B cell (primary cell): ENCODE results near the gene AZGP1. TPM values are rescaled to one million over a fixed set of nuclear protein-coding genes. Genes with fewer than 3 reads are reported as not detected.

Experiments used
- ATAC-seq: fragments of 200-7000 bp; cut with Tn5 transposase; one replicate; pipeline ENCODE4 v1.10.0; 2021; ENCODE audit warnings: low read depth, mild to moderate bottlenecking, moderate number of reproducible peaks, moderate library complexity
- CTCF ChIA-PET: fragments of 350-600 bp; sonication (Branson Sonifier 250); formaldehyde crosslinking; loops from one replicate; lab custom pipeline; 2021; ENCODE audit warnings: antibody characterized with exemption, inconsistent platforms; lab: Charles Lee
- POLR2A ChIA-PET: fragments of 350-600 bp; sonication (Branson Sonifier 250); formaldehyde crosslinking; loops from one replicate; lab custom pipeline; 2021; ENCODE audit warnings: antibody characterized with exemption; lab: Charles Lee
- DNase-seq: peaks from one replicate; pipeline ENCODE4 v3.0.0; 2013
- H2AFZ ChIP-seq: 2 replicates; pipeline ENCODE4 v1.6.1; 2012; ENCODE audit warnings: mild to moderate bottlenecking, low read depth, low read length; ENCODE audit not compliant: insufficient read depth, poor library complexity, severe bottlenecking
- H3K27ac ChIP-seq, 2 donors: 1 replicate in 1 of 2; 2 replicates in 1 of 2; pipeline ENCODE4 v1.5.1; 2012 to 2013; ENCODE audit warnings: low read length in 2 of 2, mild to moderate bottlenecking in 2 of 2, moderate library complexity in 1 of 2
- H3K27me3 ChIP-seq, 4 experiments: fragments of 200-600 bp in 1 of 4; sonication (generic) in 1 of 4; replicated peaks in 1 of 4; 1 replicate in 2 of 4; 2 replicates in 2 of 4; pipeline versions ENCODE4 v1.6.1 to v1.7.0; 2013 to 2016; ENCODE audit warnings: low read length in 3 of 4, mild to moderate bottlenecking in 2 of 4, mixed read lengths in 1 of 4, moderate library complexity in 1 of 4; ENCODE audit not compliant: insufficient read depth in 4 of 4, control insufficient read depth in 3 of 4; ENCODE audit errors: control extremely low read depth in 1 of 4
- H3K36me3 ChIP-seq, 2 experiments: replicated peaks in 1 of 2; 1 replicate in 1 of 2; 2 replicates in 1 of 2; pipeline versions ENCODE4 v1.6.1 to v1.7.1; 2013; ENCODE audit warnings: low read length in 1 of 2; ENCODE audit not compliant: insufficient read depth in 2 of 2, control insufficient read depth in 1 of 2; ENCODE audit errors: control extremely low read depth in 1 of 2, extremely low read depth in 1 of 2
- H3K4me1 ChIP-seq, 2 donors: fragments of 200-600 bp in 1 of 2; sonication (generic) in 1 of 2; 1 replicate in 1 of 2; 2 replicates in 1 of 2; pipeline versions ENCODE4 v1.5.1 to v1.6.1; 2013 to 2017; ENCODE audit warnings: low read length in 2 of 2; ENCODE audit not compliant: control insufficient read depth in 2 of 2, insufficient read depth in 2 of 2
- H3K4me2 ChIP-seq: replicated peaks from 2 replicates; pipeline ENCODE3; 2012; ENCODE audit warnings: mild to moderate bottlenecking, low read depth, low read length; ENCODE audit not compliant: poor library complexity, severe bottlenecking
- H3K4me3 ChIP-seq, 5 experiments: fragments of 200-600 bp in 1 of 5; sonication (generic) in 1 of 5; 1 replicate in 3 of 5; 2 replicates in 2 of 5; pipeline versions ENCODE4 v1.5.1 to v1.7.0; 2011 to 2016; ENCODE audit warnings: low read length in 4 of 5, mild to moderate bottlenecking in 4 of 5, low read depth in 2 of 5, control low read depth in 1 of 5, moderate library complexity in 1 of 5; ENCODE audit not compliant: insufficient read depth in 1 of 5; ENCODE audit errors: control extremely low read depth in 1 of 5, extremely low read depth in 1 of 5
- H3K79me2 ChIP-seq: fragments of 200-600 bp; sonication (generic); one replicate; pipeline ENCODE4 v1.6.0; 2016; ENCODE audit warnings: low read length; ENCODE audit not compliant: control insufficient read depth, insufficient read depth
- H3K9ac ChIP-seq: fragments of 200-600 bp; sonication (generic); 2 replicates; pipeline ENCODE4 v1.6.1; 2017; ENCODE audit warnings: mild to moderate bottlenecking, low read length, moderate library complexity
- H3K9me3 ChIP-seq, 3 donors: one replicate each; pipeline versions ENCODE4 v1.6.1 to v1.7.1; 2013; ENCODE audit warnings: low read length in 2 of 3; ENCODE audit not compliant: control insufficient read depth in 2 of 3, insufficient read depth in 1 of 3; ENCODE audit errors: control extremely low read depth in 1 of 3
- H4K20me1 ChIP-seq: 2 replicates; pipeline ENCODE4 v1.6.0; 2012; ENCODE audit warnings: mild to moderate bottlenecking, low read length; ENCODE audit not compliant: insufficient read depth, control insufficient read depth, poor library complexity, severe bottlenecking
- H3K27ac Mint-ChIP-seq: one replicate; pipeline ENCODE4 v1.8.0; 2021; ENCODE audit warnings: mixed read lengths
- H3K27me3 Mint-ChIP-seq: one replicate; pipeline ENCODE4 v1.8.0; 2021; ENCODE audit warnings: mixed read lengths
- H3K4me1 Mint-ChIP-seq: one replicate; pipeline ENCODE4 v1.8.0; 2021; ENCODE audit warnings: mixed read lengths
- H3K4me3 Mint-ChIP-seq: one replicate; pipeline ENCODE4 v1.8.0; 2021; ENCODE audit warnings: mixed read lengths
- H3K9me3 Mint-ChIP-seq: one replicate; pipeline ENCODE4 v1.8.0; 2022; ENCODE audit warnings: mixed read lengths; ENCODE audit not compliant: insufficient read depth
- CTCF ChIP-seq: fragments of 200-600 bp; IDR thresholded peaks from one replicate; pipeline ENCODE4 v1.8.0; 2022; ENCODE audit warnings: antibody characterized with exemption, mild to moderate bottlenecking
- EZH2 ChIP-seq: IDR thresholded peaks from 2 replicates; pipeline ENCODE4 v1.6.1; 2012; ENCODE audit warnings: borderline replicate concordance, low read depth, mild to moderate bottlenecking, moderate library complexity, low read length; ENCODE audit not compliant: insufficient read depth, poor library complexity, severe bottlenecking
- WGBS: methylation state at CpG from one replicate; pipeline ENCODE4 v1.1.5; 2013; ENCODE audit warnings: missing lambda C conversion rate; ENCODE audit not compliant: insufficient coverage; 5-methylcytosine and 5-hydroxymethylcytosine counted together
- intact Hi-C: fragments of 100-400 bp; cut with micrococcal nuclease; formaldehyde crosslinking; loops from one replicate; pipeline ENCODE4 v1.10.0; 2022
- polyA plus RNA-seq: library from polyadenylated mRNA; depleted of rRNA; stranded (reverse); fragments of >200 nt; gene quantifications from 2 replicates; pipeline ENCODE4 v1.2.3, GENCODE V29; 2012
- total RNA-seq, 2 donors: library from RNA; stranded (reverse); fragments of 120-200 nt in 1 of 2; gene quantifications; 1 replicate in 1 of 2; 2 replicates in 1 of 2; pipeline versions ENCODE4 v1.2.3 to v1.2.4, GENCODE V29; 2013 to 2022

The AZGP1 gene
- total and polyA plus RNA-seq, 2 donors (not counting 1 experiment from before 2014, with no cell fraction given) = not detected

- Histone ChIP-seq H3K79me2 (no peaks in the 10 kb centered on the region), H3K4me2 (no peak overlapping the region), H3K27ac (no peak overlapping the region), H3K36me3 (no peaks in the 10 kb centered on the region), H3K4me1 (peaks cover 6 to 12% of the 10 kb centered on the region in 2 donors), H4K20me1 (no peaks in the 10 kb centered on the region), H3K9me3 (no peaks in the 10 kb centered on the region), H3K27me3 (peaks cover 0 to 33% (median 23%) of the 10 kb centered on the region in 4 experiments), H3K4me3 (no peak overlapping the region), H2AFZ (no peak overlapping the region), H3K9ac (no peak overlapping the region)
- intact Hi-C loops = no loop called here
- ATAC-seq (no peak), DNase-seq (no peak)
- H3K27ac Mint-ChIP-seq = no peak overlapping the region
- H3K9me3 Mint-ChIP-seq = no peaks in the 10 kb centered on the region
- H3K4me3 Mint-ChIP-seq = no peak overlapping the region
- peaks cover 64% of the 10 kb centered on the region for H3K27me3 Mint-ChIP-seq
- TF ChIP-seq EZH2 (no peak), CTCF (no peak)
- POLR2A ChIA-PET = no interaction called here
- 100% methylated on average over 2 of the region's 5 CpGs for WGBS
- H3K4me1 Mint-ChIP-seq = peaks cover 1% of the 10 kb centered on the region
- CTCF ChIA-PET = no interaction called here
These were observed 48.3 kb downstream of the AZGP1 start for GRCh38 chr7:99927536-99927935.

- Mint-ChIP-seq H3K27ac (no peak overlapping the region), H3K27me3 (peaks cover 55% of the 10 kb centered on the region)
- intact Hi-C loops = no loop called here
These were observed 49.5 kb downstream of the AZGP1 start for GRCh38 chr7:99926321-99926720.

More at GRCh38 chr7:99926321-99926720, 49.5 kb downstream of the AZGP1 start:
- no peak overlapping the region for H3K4me3 ChIP-seq
- POLR2A ChIA-PET = no interaction called here
- H4K20me1 ChIP-seq = no peaks in the 10 kb centered on the region
- Mint-ChIP-seq H3K4me1 (peaks cover 1% of the 10 kb centered on the region), H3K4me3 (no peak overlapping the region), H3K9me3 (no peaks in the 10 kb centered on the region)
- no peak for TF ChIP-seq CTCF
- no peak for TF ChIP-seq EZH2
- DNase-seq (no peak), ATAC-seq (no peak)
- no peaks in the 10 kb centered on the region for H3K79me2 ChIP-seq
- no peaks in the 10 kb centered on the region for H3K9me3 ChIP-seq
- no peak overlapping the region for H3K9ac ChIP-seq
- CTCF ChIA-PET = no interaction called here
- H3K27me3 ChIP-seq = peaks cover 0 to 31% (median 22%) of the 10 kb centered on the region in 4 experiments
- no peaks in the 10 kb centered on the region for H3K36me3 ChIP-seq
- H2AFZ ChIP-seq = no peak overlapping the region
- H3K4me2 ChIP-seq = no peak overlapping the region
- H3K4me1 ChIP-seq = peaks cover 6 to 12% of the 10 kb centered on the region in 2 donors
- no peak overlapping the region for H3K27ac ChIP-seq
